NCI-H1694 (cell line): ENCODE measurements around the gene GLCCI1.

Experiments used
- DNase-seq: peaks from one replicate; lab custom pipeline; 2025; lab: John Stamatoyannopoulos, UW

GLCCI1 gene

GRCh38 chr7:7964250-7964649, 4.3 kb upstream of the GLCCI1 start:
- DNase-seq, result no peak

DNA sequence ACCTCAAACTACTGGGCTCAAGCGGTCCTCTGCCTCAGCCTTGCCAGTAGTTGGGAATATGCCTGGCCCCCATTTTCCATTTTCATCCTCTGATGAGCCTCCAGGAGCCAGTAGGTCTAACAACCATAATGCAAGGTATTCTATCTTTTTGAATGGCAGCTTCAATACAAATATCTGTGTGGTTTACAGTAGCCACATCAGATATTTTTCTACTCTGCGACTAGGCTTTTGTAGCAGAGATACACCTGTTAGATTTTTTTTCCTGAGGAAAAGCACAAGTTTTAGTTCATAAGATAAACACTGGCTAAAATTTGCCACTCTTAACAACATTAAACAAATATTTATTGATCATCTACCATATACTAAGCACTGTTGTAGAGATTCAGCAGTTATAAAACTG, 3.9 kb upstream of the GLCCI1 start:
- DNase-seq, result no peak

DNA sequence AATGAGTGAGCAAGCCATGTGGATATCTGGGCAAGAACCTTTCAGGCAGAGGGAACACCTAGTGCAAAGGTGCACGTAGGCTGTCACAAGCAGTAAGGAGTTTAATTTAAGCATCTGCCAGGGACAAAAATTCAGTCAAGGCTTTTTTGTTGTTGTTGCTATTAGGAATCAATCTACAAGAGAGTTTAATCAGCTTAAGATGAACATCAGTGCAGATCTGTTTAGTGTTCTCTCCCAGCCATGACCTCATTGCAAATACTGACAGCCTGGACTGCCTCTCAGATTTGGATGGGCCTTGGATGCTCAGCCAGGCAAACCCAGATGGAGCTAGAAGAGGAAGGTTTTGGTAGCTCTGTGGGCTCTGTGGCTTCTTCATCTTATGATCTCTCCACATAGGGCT, 3.3 kb upstream of the GLCCI1 start:
- DNase-seq, result no peak

DNA sequence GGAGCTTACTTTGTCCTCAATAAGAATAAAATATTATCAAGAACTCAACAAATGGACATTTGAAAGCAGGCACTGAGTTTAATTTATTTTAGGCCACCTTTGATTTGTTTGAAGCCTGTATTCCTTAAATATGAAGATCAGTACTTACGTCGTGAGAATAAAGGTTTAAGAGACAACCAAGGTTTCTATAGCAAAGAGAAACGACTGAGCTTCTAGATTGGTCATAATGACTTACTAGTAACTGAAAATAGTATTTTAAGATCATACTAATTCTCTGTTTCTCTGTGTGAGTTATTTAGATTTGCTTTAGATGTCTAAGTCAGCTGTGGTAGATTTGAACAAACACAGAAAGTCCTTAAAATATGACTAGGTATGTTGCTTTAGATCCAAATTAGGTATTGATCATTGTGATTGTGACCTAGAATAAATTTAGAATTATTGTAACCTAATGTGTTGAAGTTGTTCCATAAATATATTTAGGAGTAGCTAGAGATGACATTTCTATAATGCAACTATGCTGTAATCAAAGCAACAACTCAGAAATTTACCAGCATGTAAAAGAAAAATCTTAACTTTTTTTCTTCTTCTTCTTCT, 2.4 kb upstream of the GLCCI1 start:
- DNase-seq, result no peak

- DNase-seq, result no peak
Observed at GRCh38 chr7:7967886-7968543, 581 bp upstream of the GLCCI1 start.

DNA sequence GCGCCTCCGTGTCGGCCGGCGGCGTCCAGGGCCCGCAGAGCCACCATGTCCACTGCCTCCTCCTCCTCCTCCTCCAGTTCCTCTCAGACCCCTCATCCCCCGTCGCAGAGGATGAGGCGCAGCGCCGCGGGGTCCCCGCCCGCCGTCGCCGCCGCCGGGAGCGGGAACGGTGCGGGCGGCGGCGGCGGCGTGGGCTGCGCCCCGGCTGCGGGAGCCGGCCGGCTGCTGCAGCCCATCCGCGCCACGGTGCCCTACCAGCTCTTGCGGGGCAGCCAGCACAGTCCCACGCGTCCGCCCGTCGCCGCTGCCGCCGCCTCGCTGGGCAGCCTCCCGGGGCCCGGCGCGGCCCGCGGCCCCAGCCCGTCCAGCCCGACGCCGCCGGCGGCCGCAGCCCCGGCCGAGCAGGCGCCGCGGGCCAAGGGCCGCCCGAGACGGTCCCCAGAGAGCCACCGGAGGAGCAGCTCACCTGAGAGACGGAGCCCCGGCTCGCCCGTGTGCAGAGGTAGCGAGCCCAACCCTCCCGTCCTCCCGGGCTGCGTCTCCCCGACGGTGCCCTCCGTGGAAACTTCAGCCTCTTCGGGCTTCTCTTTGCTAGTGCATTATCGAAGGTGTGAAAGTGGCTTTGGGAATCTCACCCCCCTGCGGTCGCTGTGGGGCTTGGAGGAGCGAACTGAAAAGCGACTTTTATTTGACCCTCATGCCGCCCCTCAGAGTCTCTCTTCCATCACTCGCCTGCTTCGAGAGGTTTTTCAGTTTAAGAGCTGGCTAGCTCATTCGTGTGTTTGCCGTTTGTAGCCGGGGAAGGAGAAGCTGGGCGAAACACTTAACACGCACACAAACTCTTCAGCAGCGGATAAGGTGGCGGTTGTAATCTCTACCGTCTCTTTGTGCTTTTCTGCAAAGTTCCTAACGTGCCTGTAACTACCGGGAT, 975 bp downstream of the GLCCI1 start:
- DNase-seq, result peak; percentile 42

DNA sequence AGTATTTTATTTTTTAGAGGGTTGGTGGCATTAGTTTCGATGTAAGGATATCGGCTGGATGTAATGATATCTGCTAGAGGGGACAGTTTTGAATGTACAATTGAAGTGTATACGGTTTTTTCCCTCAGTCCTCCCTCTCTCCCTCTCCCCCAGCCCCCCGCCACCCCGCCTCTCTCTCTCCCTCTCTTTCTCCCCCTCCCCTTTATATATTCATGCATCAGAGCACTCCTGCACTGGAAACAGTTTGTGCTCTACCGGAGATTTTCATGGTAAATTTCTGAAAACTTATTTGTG, 1.6 kb downstream of the GLCCI1 start:
- peak; percentile 12 for DNase-seq

- no peak for DNase-seq
Observed at GRCh38 chr7:7970531-7971307, 2.1 kb downstream of the GLCCI1 start.

GRCh38 chr7:7971308-7972040, 2.9 kb downstream of the GLCCI1 start:
- DNase-seq, result no peak

DNA sequence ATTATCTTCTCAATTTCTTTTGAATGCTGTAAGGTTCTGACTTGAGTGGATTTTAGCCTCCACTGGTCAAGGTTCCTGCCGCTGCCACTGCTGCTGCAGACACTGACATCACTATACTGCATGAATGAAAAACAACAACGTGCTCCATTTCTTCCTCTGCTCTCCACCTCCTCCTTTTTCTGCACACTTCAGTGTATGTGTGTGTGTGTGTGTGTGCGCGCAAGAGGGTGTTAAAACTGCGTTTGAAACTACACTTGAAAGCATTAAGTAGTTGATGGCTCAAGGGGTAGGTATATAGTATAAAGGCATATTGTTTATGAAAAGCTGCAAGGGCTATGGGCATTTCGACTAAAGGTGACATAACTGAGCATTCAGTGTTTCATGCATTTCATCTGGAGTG, 3.5 kb downstream of the GLCCI1 start:
- DNase-seq, result peak; percentile 18

DNA sequence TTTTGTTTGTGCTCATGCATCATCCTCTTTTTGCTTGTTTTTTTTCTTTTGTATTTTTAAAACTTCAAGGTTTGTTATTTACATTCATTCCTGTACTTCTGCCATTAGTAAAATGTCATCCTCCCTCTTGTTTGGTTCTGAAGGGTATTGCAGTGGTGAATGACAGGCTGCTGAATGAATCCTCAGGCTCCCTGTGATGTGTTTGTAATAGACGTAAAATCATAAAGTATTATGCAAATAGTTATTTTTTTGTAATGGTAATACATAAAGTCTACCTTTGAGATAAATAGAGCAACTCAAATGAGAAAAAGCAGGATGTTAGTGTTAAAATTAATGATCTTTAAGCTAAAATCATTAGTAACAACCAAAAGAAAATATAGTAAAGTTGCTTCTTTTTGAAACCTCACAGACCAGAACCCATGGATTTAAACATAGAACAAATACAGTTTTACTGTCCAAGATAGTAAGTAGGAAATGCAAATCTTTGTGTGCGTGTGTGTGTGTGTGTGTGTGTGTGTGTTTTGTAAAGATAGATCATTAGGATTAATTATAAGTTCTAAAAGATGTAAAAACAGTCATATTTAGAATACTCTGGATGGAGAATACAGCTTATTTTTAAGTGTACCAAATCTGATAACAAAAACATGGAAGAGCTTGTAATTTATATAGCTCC, 4.5 kb downstream of the GLCCI1 start:
- no peak for DNase-seq

GRCh38 chr7:7976677-7977076, 8.1 kb downstream of the GLCCI1 start:
- no peak for DNase-seq

DNA sequence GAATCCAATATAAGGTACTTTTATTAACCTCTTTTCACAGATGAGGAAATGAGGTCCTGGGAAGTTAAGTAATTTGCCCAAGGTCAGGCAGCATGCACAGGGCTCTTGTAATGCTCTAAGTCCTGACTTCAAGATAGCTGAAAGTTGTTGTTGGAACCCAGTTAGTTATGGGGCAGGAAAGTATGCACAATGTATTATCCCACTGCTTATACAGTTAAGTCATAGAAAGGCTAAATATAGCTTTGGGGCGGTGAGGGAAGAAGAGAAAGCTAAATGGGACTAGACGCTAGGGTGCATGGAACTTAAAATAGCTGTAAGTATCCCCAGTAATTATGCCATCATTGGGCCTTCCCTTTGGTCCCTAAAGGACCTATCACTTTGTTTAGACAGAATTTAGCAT, 9.2 kb downstream of the GLCCI1 start:
- DNase-seq, result no peak

DNA sequence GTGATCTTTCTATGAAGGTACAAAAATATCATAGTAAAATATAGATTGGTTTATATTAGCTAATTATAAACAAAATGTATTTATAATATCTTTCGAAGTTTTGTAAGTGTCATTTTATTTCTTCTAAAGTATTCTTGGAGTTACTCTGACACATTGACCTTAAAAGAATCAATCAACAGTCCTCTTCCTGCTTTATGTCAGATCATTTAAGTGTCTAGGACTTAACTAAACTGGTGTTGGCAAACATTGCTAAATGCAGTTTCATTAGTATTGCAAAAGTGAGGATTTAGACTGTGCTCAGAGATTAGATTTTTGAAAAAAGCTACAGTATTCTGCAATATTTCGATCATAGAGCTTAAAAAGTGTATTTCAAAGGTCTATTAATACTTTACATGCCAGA, 10.3 kb downstream of the GLCCI1 start:
- DNase-seq, result no peak

GRCh38 chr7:7979558-7979957, 11.0 kb downstream of the GLCCI1 start:
- no peak for DNase-seq

DNA sequence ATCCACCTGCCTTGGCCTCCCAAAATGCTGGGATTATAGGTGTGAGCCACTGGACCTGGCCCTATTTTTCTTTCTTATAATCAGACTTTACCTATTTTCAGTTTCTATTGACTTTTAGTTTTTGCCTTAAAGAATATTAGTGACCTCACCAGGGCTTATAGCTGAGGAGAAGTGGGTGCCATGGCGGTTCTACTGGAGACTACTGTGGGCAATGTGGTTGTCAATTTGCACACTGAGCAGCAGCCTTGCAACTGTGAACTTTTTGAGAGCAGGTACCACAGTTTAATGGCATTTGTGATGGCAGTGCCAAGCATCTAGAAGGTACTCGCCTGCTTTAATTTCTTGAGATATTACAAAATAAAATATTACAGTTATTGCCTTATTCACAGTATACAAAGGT, 11.5 kb downstream of the GLCCI1 start:
- DNase-seq, result no peak

DNA sequence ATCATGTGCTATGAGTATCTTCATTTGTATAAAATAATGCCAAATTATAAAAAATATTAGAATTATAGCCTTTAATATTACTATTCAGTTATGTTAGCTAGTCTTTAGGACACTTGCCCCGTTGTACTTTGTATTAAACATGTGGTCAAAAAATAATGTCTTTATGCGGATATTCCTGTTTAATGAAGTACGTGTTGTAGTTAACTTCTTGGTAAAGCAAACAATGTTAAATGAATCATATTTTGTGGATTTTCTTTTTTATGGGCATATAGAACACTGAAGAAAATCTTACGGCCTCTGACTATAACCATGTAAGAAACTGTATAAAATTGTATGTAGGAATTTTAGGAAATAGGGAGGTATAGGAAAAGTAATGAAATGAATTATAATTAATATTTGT, 14.3 kb downstream of the GLCCI1 start:
- DNase-seq, result no peak

GRCh38 chr7:7984424-7984823, 15.8 kb downstream of the GLCCI1 start:
- DNase-seq, result no peak

DNA sequence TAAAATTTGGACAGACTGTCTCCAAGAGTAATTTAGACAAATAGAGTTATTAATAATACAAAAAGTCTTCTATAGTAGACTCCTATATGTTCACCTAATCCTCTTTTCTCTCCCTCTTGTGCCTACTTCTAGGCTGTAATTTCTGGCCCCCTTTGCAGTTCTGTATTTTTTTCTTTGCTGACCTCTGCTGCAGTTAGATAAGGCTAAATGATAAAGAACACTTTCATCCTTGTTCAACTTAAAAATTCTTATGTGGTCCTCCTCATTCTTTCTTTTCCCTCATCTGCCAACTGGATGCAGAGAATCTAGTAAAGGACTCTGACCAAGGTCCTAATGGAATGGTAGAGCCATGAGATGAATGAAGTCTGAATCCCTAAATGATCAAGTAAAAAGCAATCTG, 20.1 kb downstream of the GLCCI1 start:
- no peak for DNase-seq

- no peak for DNase-seq
Observed at GRCh38 chr7:7989133-7989532, 20.5 kb downstream of the GLCCI1 start.
